CD4-positive, alpha-beta T cell treated with Interferon gamma for 1 hour (primary cell): ENCODE data around the gene HS6ST3.
"Not testable (repeated sequence)": the region's sequence is repeated elsewhere in the genome, so short reads cannot be mapped to it uniquely, and the experiment has no call there.

Experiments used
- DNase-seq: peaks from one replicate; pipeline ENCODE4 v3.0.0-alpha.2; 2020

Gene HS6ST3

GRCh38 chr13:96093296-96094006, 3.5 kb downstream of the HS6ST3 start:
- DNase-seq, result no peak

GRCh38 chr13:96100457-96101220, 10.7 kb downstream of the HS6ST3 start:
- DNase-seq, result no peak

GRCh38 chr13:96104516-96104915, 14.6 kb downstream of the HS6ST3 start:
- DNase-seq, result no peak

GRCh38 chr13:96108072-96108471, 18.2 kb downstream of the HS6ST3 start:
- DNase-seq, result not testable (repeated sequence)

GRCh38 chr13:96109125-96109524, 19.2 kb downstream of the HS6ST3 start:
- no peak for DNase-seq

GRCh38 chr13:96112936-96113335, 23.0 kb downstream of the HS6ST3 start:
- DNase-seq, result no peak

GRCh38 chr13:96115368-96115767, 25.5 kb downstream of the HS6ST3 start:
- not testable (repeated sequence) for DNase-seq

- DNase-seq, result no peak
These were observed 30.0 kb downstream of the HS6ST3 start for GRCh38 chr13:96119921-96120320.

- no peak for DNase-seq
These were observed 41.0 kb downstream of the HS6ST3 start for GRCh38 chr13:96130818-96131340.

- DNase-seq, result no peak
These were observed 51.1 kb downstream of the HS6ST3 start for GRCh38 chr13:96141032-96141431.

- DNase-seq, result no peak
These were observed 69.8 kb downstream of the HS6ST3 start for GRCh38 chr13:96159725-96160124.

- DNase-seq, result no peak
These were observed 71.2 kb downstream of the HS6ST3 start for GRCh38 chr13:96161141-96161540.

- DNase-seq, result no peak
These were observed 75.9 kb downstream of the HS6ST3 start for GRCh38 chr13:96165840-96166239.

GRCh38 chr13:96172066-96172465, 82.2 kb downstream of the HS6ST3 start:
- no peak for DNase-seq

- no peak for DNase-seq
These were observed 88.9 kb downstream of the HS6ST3 start for GRCh38 chr13:96178759-96179158.

- no peak for DNase-seq
These were observed 89.4 kb downstream of the HS6ST3 start for GRCh38 chr13:96179309-96179708.

GRCh38 chr13:96181911-96182310, 92.0 kb downstream of the HS6ST3 start:
- DNase-seq, result no peak

- no peak for DNase-seq
These were observed 95.9 kb downstream of the HS6ST3 start for GRCh38 chr13:96185818-96186217.

GRCh38 chr13:96191367-96191766, 101.5 kb downstream of the HS6ST3 start:
- no peak for DNase-seq

- no peak for DNase-seq
These were observed 103.9 kb downstream of the HS6ST3 start for GRCh38 chr13:96193728-96194310.

GRCh38 chr13:96198038-96198437, 108.1 kb downstream of the HS6ST3 start:
- no peak for DNase-seq

- no peak for DNase-seq
These were observed 109.4 kb downstream of the HS6ST3 start for GRCh38 chr13:96199315-96199714.

- no peak for DNase-seq
These were observed 110.9 kb downstream of the HS6ST3 start for GRCh38 chr13:96200810-96201209.

- DNase-seq, result no peak
These were observed 112.4 kb downstream of the HS6ST3 start for GRCh38 chr13:96202315-96202714.
